Fibroblast of lung (primary cell): ENCODE data around the gene SLC16A3. TPM values are rescaled to one million over a fixed set of nuclear protein-coding genes. Genes with fewer than 3 reads are reported as not detected.
"Not testable (repeated sequence)": the region's sequence is repeated elsewhere in the genome, so short reads cannot be mapped to it uniquely, and the experiment has no call there.

ENCODE experiments used
- DNase-seq, 2 donors: peaks; one replicate each; pipeline versions ENCODE4 v3.0.0 to v3.0.0-alpha.2; 2010; ENCODE audit warnings: low read depth in 2 of 2
- H2AFZ ChIP-seq: 2 replicates; pipeline ENCODE4 v1.5.1; 2012; ENCODE audit warnings: low read length, control low read depth, inconsistent platforms
- H3K27ac ChIP-seq: 2 replicates; pipeline ENCODE4 v1.5.1; 2011; ENCODE audit warnings: low read length, control low read depth; ENCODE audit not compliant: insufficient read depth
- H3K27me3 ChIP-seq: 2 replicates; pipeline ENCODE4 v1.5.1; 2011; ENCODE audit warnings: mild to moderate bottlenecking, low read length; ENCODE audit not compliant: control insufficient read depth, insufficient read depth
- H3K36me3 ChIP-seq: 2 replicates; pipeline ENCODE4 v1.5.1; 2011; ENCODE audit warnings: low read length; ENCODE audit not compliant: control insufficient read depth, insufficient read depth
- H3K4me1 ChIP-seq: 2 replicates; pipeline ENCODE4 v1.5.1; 2011; ENCODE audit warnings: low read length; ENCODE audit not compliant: control insufficient read depth, insufficient read depth; ENCODE audit errors: extremely low read depth
- H3K4me2 ChIP-seq: 2 replicates; pipeline ENCODE4 v1.5.1; 2011; ENCODE audit warnings: low read length, control low read depth; ENCODE audit not compliant: insufficient read depth; ENCODE audit errors: extremely low read depth
- H3K4me3 ChIP-seq, 4 experiments: fragments of 200-600 bp in 1 of 4; sonication (generic) in 1 of 4; replicated peaks in 1 of 4; 2 replicates each; pipeline ENCODE4 v1.5.1; 2011 to 2016; ENCODE audit warnings: low read length in 4 of 4, low read depth in 3 of 4, mild to moderate bottlenecking in 3 of 4, control low read depth in 2 of 4, inconsistent platforms in 1 of 4, mixed read lengths in 1 of 4; ENCODE audit not compliant: insufficient read depth in 1 of 4; ENCODE audit errors: control extremely low read depth in 1 of 4
- H3K79me2 ChIP-seq: 2 replicates; pipeline ENCODE4 v1.5.1; 2012; ENCODE audit warnings: mild to moderate bottlenecking, low read length, inconsistent platforms; ENCODE audit not compliant: control insufficient read depth, insufficient read depth
- H3K9ac ChIP-seq: 2 replicates; pipeline ENCODE4 v1.5.1; 2011; ENCODE audit warnings: mild to moderate bottlenecking, low read length, control low read depth; ENCODE audit not compliant: insufficient read depth
- H3K9me3 ChIP-seq: 2 replicates; pipeline ENCODE4 v1.5.1; 2012; ENCODE audit warnings: low read depth, low read length; ENCODE audit not compliant: control insufficient read depth, insufficient read depth
- H4K20me1 ChIP-seq: 2 replicates; pipeline ENCODE4 v1.5.1; 2011; ENCODE audit warnings: low read length; ENCODE audit not compliant: control insufficient read depth, insufficient read depth; ENCODE audit errors: extremely low read depth
- CTCF ChIP-seq, 2 donors: IDR thresholded peaks in 1 of 2; conservative IDR thresholded peaks in 1 of 2; 1 replicate in 1 of 2; 2 replicates in 1 of 2; pipeline ENCODE4 v1.5.1; 2011 to 2012; ENCODE audit warnings: low read length in 2 of 2, control low read depth in 1 of 2, inconsistent platforms in 1 of 2, low read depth in 1 of 2, mild to moderate bottlenecking in 1 of 2
- EZH2 ChIP-seq: IDR thresholded peaks from 2 replicates; pipeline ENCODE4 v1.5.1; 2012; ENCODE audit warnings: low read length, control low read depth, mild to moderate bottlenecking; ENCODE audit errors: missing control alignments
- polyA plus RNA-seq, 2 donors: library from polyadenylated mRNA; depleted of rRNA in 1 of 2; stranded (reverse) in 1 of 2; unstranded in 1 of 2; fragments of >200 nt; gene quantifications; 2 replicates each; pipeline ENCODE4 v1.2.1, GENCODE V29; 2011 to 2012; ENCODE audit warnings: missing spikeins in 1 of 2
- total RNA-seq: library from RNA; depleted of rRNA; stranded (reverse); fragments of >200 nt; gene quantifications from 2 replicates; pipeline ENCODE4 v1.2.1, GENCODE V29; 2014

Gene SLC16A3
- total and polyA plus RNA-seq, 2 donors (not counting 1 experiment from before 2014, with no cell fraction given), result 71.0 to 107 TPM

GRCh38 chr17:82250868-82251500, 22.1 kb downstream of the SLC16A3 start:
- Histone ChIP-seq H3K9me3 (no peaks in the 10 kb centered on the region), H3K4me2 (no peak overlapping the region), H2AFZ (no peak overlapping the region), H3K36me3 (peaks cover 60% of the 10 kb centered on the region), H3K4me3 (no peak overlapping the region), H3K4me1 (peaks cover 9% of the 10 kb centered on the region), H3K79me2 (peaks cover 52% of the 10 kb centered on the region), H3K27ac (no peak overlapping the region), H4K20me1 (no peaks in the 10 kb centered on the region), H3K27me3 (no peaks in the 10 kb centered on the region), H3K9ac (no peak overlapping the region)
- no peak for TF ChIP-seq CTCF (conservative IDR thresholded peaks at IDR 0.05 in 1 of 2, IDR thresholded peaks at IDR 0.05 in 1 of 2; ENCODE audit: low read depth in 1 of 2, low read length in 2 of 2)
- no peak for TF ChIP-seq EZH2
- no peak for DNase-seq

- no peaks in the 10 kb centered on the region for H3K27me3 ChIP-seq
- peaks cover 61% of the 10 kb centered on the region for H3K36me3 ChIP-seq
- TF ChIP-seq EZH2, result no peak
- TF ChIP-seq CTCF (conservative IDR thresholded peaks at IDR 0.05 in 1 of 2, IDR thresholded peaks at IDR 0.05 in 1 of 2; ENCODE audit: low read depth in 1 of 2, low read length in 2 of 2), result no peak
- H3K79me2 ChIP-seq, result peaks cover 66% of the 10 kb centered on the region
- no peak overlapping the region for H2AFZ ChIP-seq
- no peaks in the 10 kb centered on the region for H4K20me1 ChIP-seq
- no peaks in the 10 kb centered on the region for H3K9me3 ChIP-seq
- H3K4me2 ChIP-seq, result no peak overlapping the region
- H3K9ac ChIP-seq, result no peak overlapping the region
- DNase-seq, result no peak
- no peaks in the 10 kb centered on the region for H3K4me1 ChIP-seq
- H3K4me3 ChIP-seq, result no peak overlapping the region
- H3K27ac ChIP-seq, result no peak overlapping the region
Observed at GRCh38 chr17:82252511-82253178, 23.8 kb downstream of the SLC16A3 start.

GRCh38 chr17:82253179-82253544, 24.3 kb downstream of the SLC16A3 start:
- no peak overlapping the region for H3K4me2 ChIP-seq
- no peaks in the 10 kb centered on the region for H4K20me1 ChIP-seq
- H3K9me3 ChIP-seq, result no peaks in the 10 kb centered on the region
- no peaks in the 10 kb centered on the region for H3K27me3 ChIP-seq
- TF ChIP-seq CTCF (conservative IDR thresholded peaks at IDR 0.05 in 1 of 2, IDR thresholded peaks at IDR 0.05 in 1 of 2; ENCODE audit: low read depth in 1 of 2, low read length in 2 of 2) (no peak), EZH2 (no peak)
- no peak overlapping the region for H2AFZ ChIP-seq
- H3K4me3 ChIP-seq, result no peak overlapping the region
- H3K36me3 ChIP-seq, result peaks cover 59% of the 10 kb centered on the region
- no peaks in the 10 kb centered on the region for H3K4me1 ChIP-seq
- peaks cover 70% of the 10 kb centered on the region for H3K79me2 ChIP-seq
- H3K27ac ChIP-seq, result no peak overlapping the region
- DNase-seq, result no peak
- no peak overlapping the region for H3K9ac ChIP-seq

- H3K79me2 ChIP-seq, result peaks cover 75% of the 10 kb centered on the region
- not testable (repeated sequence) for H3K27ac ChIP-seq, DNase-seq, H3K4me3 ChIP-seq, H4K20me1 ChIP-seq, H3K9me3 ChIP-seq, H3K4me2 ChIP-seq, H3K4me1 ChIP-seq, H3K27me3 ChIP-seq, H3K9ac ChIP-seq, H2AFZ ChIP-seq
- peaks cover 54% of the 10 kb centered on the region for H3K36me3 ChIP-seq
Observed at GRCh38 chr17:82254096-82254495, 25.3 kb downstream of the SLC16A3 start.
